WTC11 (cell line): Measurements from ENCODE around the gene GPAT3.

Source experiments
- ATF3 ChIP-seq: sonication (generic); formaldehyde crosslinking; conservative IDR thresholded peaks from 2 replicates; pipeline ENCODE4 v1.8.1; 2022; ENCODE audit warnings: mild to moderate bottlenecking, missing genetic modification reagents
- MAX ChIP-seq: sonication (generic); formaldehyde crosslinking; IDR thresholded peaks from 2 replicates; pipeline ENCODE4 v1.8.0; 2022; ENCODE audit warnings: mild to moderate bottlenecking, missing genetic modification reagents
- NFYB ChIP-seq: sonication (generic); formaldehyde crosslinking; conservative IDR thresholded peaks from 2 replicates; pipeline ENCODE4 v1.8.0; 2022; ENCODE audit warnings: low read depth, missing genetic modification reagents
- STAT6 ChIP-seq: sonication (generic); formaldehyde crosslinking; conservative IDR thresholded peaks from 2 replicates; pipeline ENCODE4 v1.8.1; 2023; ENCODE audit warnings: mild to moderate bottlenecking, low read depth, missing genetic modification reagents, moderate library complexity
- USF2 ChIP-seq: sonication (generic); formaldehyde crosslinking; IDR thresholded peaks from 2 replicates; pipeline ENCODE4 v1.8.1; 2023; ENCODE audit warnings: mild to moderate bottlenecking, missing genetic modification reagents, moderate library complexity
- ZNF281 ChIP-seq: sonication (generic); formaldehyde crosslinking; IDR thresholded peaks from 2 replicates; pipeline ENCODE4 v1.8.0; 2023; ENCODE audit warnings: mild to moderate bottlenecking, missing genetic modification reagents

GRCh38 chr4:83560523-83560922 lies 24.6 kb downstream of the GPAT3 start:
- TF ChIP-seq MAX (CRISPR knock-in tag) (no peak), STAT6 (CRISPR knock-in tag) (no peak), USF2 (CRISPR knock-in tag) (no peak), NFYB (no peak), ZNF281 (no peak), ATF3 (CRISPR knock-in tag) (no peak)
